Ovary (tissue), 1 donor: ENCODE data around the gene SRCAP.

Experiments
- EP300 ChIP-seq: sonication (generic); formaldehyde crosslinking; IDR thresholded peaks from one replicate; pipeline ENCODE4 v1.6.1; 2017; ENCODE audit warnings: antibody characterized with exemption
- POLR2A ChIP-seq: fragments of 450-650 bp; IDR thresholded peaks from one replicate; pipeline ENCODE4 v1.6.1; 2017; ENCODE audit warnings: antibody characterized with exemption, mild to moderate bottlenecking, moderate library complexity

GRCh38 chr16:30700491-30700890, 1.5 kb downstream of the SRCAP start:
- no peak for TF ChIP-seq EP300
- TF ChIP-seq POLR2A = no peak
